ENCODE results near the gene SPRED3. TPM values are rescaled to one million over a fixed set of nuclear protein-coding genes. Genes with fewer than 3 reads are reported as not detected.
"Not testable (repeated sequence)": the region's sequence is repeated elsewhere in the genome, so short reads cannot be mapped to it uniquely, and the experiment has no call there.

The SPRED3 gene
- total RNA-seq, 4 donors from 2014 or later = 0.05 to 0.81 (median 0.33) TPM

DNA sequence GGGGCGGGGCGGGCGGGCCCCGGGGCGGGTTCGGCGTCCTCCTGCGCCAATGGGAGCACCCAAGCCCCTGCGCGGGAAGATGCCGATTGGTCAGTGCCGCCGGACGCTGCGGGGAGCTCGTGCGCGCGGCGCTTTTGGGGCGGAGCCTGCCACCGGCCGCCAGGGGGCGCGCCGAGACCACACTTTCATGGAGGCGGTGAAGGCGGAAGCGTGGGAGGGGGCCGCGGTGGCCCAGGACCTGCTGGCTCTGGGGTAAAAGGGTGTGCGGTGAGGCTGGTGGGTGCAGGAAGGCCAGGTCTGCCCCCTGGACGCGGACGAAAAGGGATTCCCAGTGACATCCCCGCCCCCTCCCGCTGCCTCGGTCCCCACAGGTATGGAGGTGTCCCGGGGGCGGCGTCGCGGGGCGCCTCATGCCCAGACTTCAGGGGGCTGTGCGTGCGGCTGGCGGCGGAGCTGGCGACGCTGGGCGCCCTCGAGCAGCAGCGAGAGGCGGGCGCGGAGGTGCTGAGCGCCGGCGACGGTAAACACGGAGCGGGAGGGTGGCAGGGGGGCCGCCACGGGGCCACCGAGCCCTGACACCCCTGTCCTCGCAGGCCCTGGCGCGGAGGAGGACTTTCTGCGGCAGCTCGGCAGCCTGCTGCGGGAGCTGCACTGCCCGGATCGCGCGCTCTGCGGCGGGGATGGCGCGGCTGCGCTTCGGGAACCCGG is 14.6 kb downstream of the SPRED3 start, which contains the start of gene FAM98C:
FAM98C (plus strand) TSS at position 127 of the 708 bp plus-strand sequence; CDS start at position 188, 61 bp downstream.
- Histone ChIP-seq H3K4me3 (peak within 1 kb of the TSS; percentile 64 to 99), H3K27ac (peak within 1 kb of the TSS; percentile 57 to 90 (median 87)), H3K4me1 (peaks cover 0 to 18% (median 7%) of the 10 kb centered on the region in 3 donors), H3K36me3 (peaks cover 0 to 38% of the 10 kb centered on the region in 2 donors), H3K9me3 (no peaks in the 10 kb centered on the region), H3K27me3 (peaks cover 31% of the 10 kb centered on the region)
- TF ChIP-seq CTCF (IDR thresholded peaks at IDR 0.05) = peak in 3 of 4 experiments; percentile 97 to 99 (median 99)
- TF ChIP-seq POLR2A (IDR thresholded peaks at IDR 0.05) = peak in 1 of 2 donors; percentile 6
- no peak for TF ChIP-seq EP300 (IDR thresholded peaks at IDR 0.05)
- peak; percentile 19 for TF ChIP-seq POLR2AphosphoS5 (IDR thresholded peaks at IDR 0.05)
- ATAC-seq = peak; percentile 99
- WGBS, 2 donors (ENCODE audit: low coverage in 1 of 2) = no CpG with 5 or more reads among the region's 82 CpGs

GRCh38 chr19:38404858-38405257 is 16.4 kb downstream of the SPRED3 start:
- 86% methylated on average over 2 of the region's 6 CpGs; no CpG with 5 or more reads in 1 of the 2 donors for WGBS, 2 donors (ENCODE audit: low coverage in 1 of 2)
- TF ChIP-seq POLR2AphosphoS5 (IDR thresholded peaks at IDR 0.05) (no peak), EP300 (IDR thresholded peaks at IDR 0.05) (no peak), POLR2A (IDR thresholded peaks at IDR 0.05) (no peak), CTCF (IDR thresholded peaks at IDR 0.05) (no peak)

GRCh38 chr19:38405276-38405675 is 16.8 kb downstream of the SPRED3 start:
- H3K27me3 ChIP-seq = peaks cover 9% of the 10 kb centered on the region
- no peak for TF ChIP-seq EP300 (IDR thresholded peaks at IDR 0.05)
- no peak for TF ChIP-seq POLR2AphosphoS5 (IDR thresholded peaks at IDR 0.05)
- TF ChIP-seq CTCF (IDR thresholded peaks at IDR 0.05) = no peak
- TF ChIP-seq POLR2A (IDR thresholded peaks at IDR 0.05) = no peak
- no peaks in the 10 kb centered on the region for H3K9me3 ChIP-seq
- WGBS, 2 donors (ENCODE audit: low coverage in 1 of 2) = 100% methylated on average over 5 of the region's 8 CpGs; no CpG with 5 or more reads in 1 of the 2 donors
- H3K4me3 ChIP-seq = no peak overlapping the region
- H3K27ac ChIP-seq = no peak overlapping the region
- H3K4me1 ChIP-seq = peaks cover 0 to 18% (median 7%) of the 10 kb centered on the region in 3 donors
- peaks cover 0 to 45% of the 10 kb centered on the region in 2 donors for H3K36me3 ChIP-seq
- ATAC-seq = no peak

More at GRCh38 chr19:38404858-38405257, 16.4 kb downstream of the SPRED3 start:
- H3K4me1 ChIP-seq = peaks cover 0 to 18% (median 7%) of the 10 kb centered on the region in 3 donors
- no peak overlapping the region for H3K27ac ChIP-seq
- H3K36me3 ChIP-seq = peaks cover 0 to 45% of the 10 kb centered on the region in 2 donors
- ATAC-seq = no peak
- no peak overlapping the region for H3K4me3 ChIP-seq
- no peaks in the 10 kb centered on the region for H3K9me3 ChIP-seq
- peaks cover 13% of the 10 kb centered on the region for H3K27me3 ChIP-seq

- no peak for TF ChIP-seq CTCF (IDR thresholded peaks at IDR 0.05)
- Histone ChIP-seq H3K4me3 (no peak overlapping the region), H3K27ac (no peak overlapping the region), H3K9me3 (no peaks in the 10 kb centered on the region), H3K36me3 (peaks cover 0 to 42% of the 10 kb centered on the region in 2 donors), H3K4me1 (no peaks in the 10 kb centered on the region), H3K27me3 (peaks cover 23% of the 10 kb centered on the region)
- ATAC-seq = no peak
- WGBS, 2 donors (ENCODE audit: low coverage in 1 of 2) = 31 to 37% methylated on average over 7 of the region's 7 CpGs
These were observed 21.2 kb downstream of the SPRED3 start for GRCh38 chr19:38409631-38410133.

- 80 to 93% methylated on average over 6 of the region's 6 CpGs for WGBS, 2 donors (ENCODE audit: low coverage in 1 of 2)
These were observed 21.9 kb downstream of the SPRED3 start for GRCh38 chr19:38410407-38410806.

More at GRCh38 chr19:38410407-38410806, 21.9 kb downstream of the SPRED3 start:
- not testable (repeated sequence) for H3K9me3 ChIP-seq, H3K4me1 ChIP-seq, ATAC-seq, H3K4me3 ChIP-seq, H3K27ac ChIP-seq
- Histone ChIP-seq H3K27me3 (peaks cover 27% of the 10 kb centered on the region), H3K36me3 (peaks cover 0 to 34% of the 10 kb centered on the region in 2 donors)

All from gastroesophageal sphincter (tissue), 4 donors.